SK-N-SH treated with all-trans-retinoic acid at 6 μM for 48 hours (cell line): ENCODE data around the gene CDK5.

Experiments used
- ATAC-seq: fragments of 200-7000 bp; cut with Tn5 transposase; 3 replicates; pipeline ENCODE4 v1.9.1; 2020; ENCODE audit warnings: mild to moderate bottlenecking, moderate library complexity
- BACH2 ChIP-seq: fragments of 250-450 bp; sonication (Bioruptor Pico); IDR thresholded peaks from 2 replicates; pipeline ENCODE4 v1.9.0; 2021; ENCODE audit warnings: mild to moderate bottlenecking, borderline replicate concordance
- CREB5 ChIP-seq: fragments of 250-450 bp; sonication (Bioruptor Pico); IDR thresholded peaks from 2 replicates; pipeline ENCODE4 v1.5.1; 2020; ENCODE audit warnings: low read depth, mild to moderate bottlenecking, moderate library complexity
- CSRNP3 ChIP-seq: fragments of 250-450 bp; sonication (Bioruptor Pico); IDR thresholded peaks from 2 replicates; pipeline ENCODE4 v1.5.1; 2021; ENCODE audit warnings: mild to moderate bottlenecking, moderate library complexity
- ESRRG ChIP-seq: fragments of 250-450 bp; sonication (Bioruptor Pico); IDR thresholded peaks from 2 replicates; pipeline ENCODE4 v1.6.1; 2021; ENCODE audit warnings: mild to moderate bottlenecking
- OSR1 ChIP-seq: fragments of 250-450 bp; sonication (Bioruptor Pico); IDR thresholded peaks from 2 replicates; pipeline ENCODE4 v1.8.0; 2022; ENCODE audit warnings: moderate library complexity, mild to moderate bottlenecking, inconsistent platforms
- RARB ChIP-seq: fragments of 250-450 bp; sonication (Bioruptor Pico); IDR thresholded peaks from 2 replicates; pipeline ENCODE4 v1.8.0; 2021; ENCODE audit warnings: mild to moderate bottlenecking, moderate library complexity
- SNAI2 ChIP-seq: fragments of 250-450 bp; sonication (Bioruptor Pico); IDR thresholded peaks from 2 replicates; pipeline ENCODE4 v1.5.0; 2020; ENCODE audit warnings: mild to moderate bottlenecking, moderate library complexity
- TOX ChIP-seq: fragments of 250-450 bp; sonication (Bioruptor Pico); IDR thresholded peaks from 2 replicates; pipeline ENCODE4 v1.8.0; 2021; ENCODE audit warnings: mild to moderate bottlenecking, moderate library complexity, borderline replicate concordance
- ZFP3 ChIP-seq: fragments of 250-450 bp; sonication (Bioruptor Pico); IDR thresholded peaks from 2 replicates; pipeline ENCODE4 v1.5.0; 2020; ENCODE audit warnings: mild to moderate bottlenecking, moderate library complexity
- ZFP30 ChIP-seq: fragments of 450-650 bp; formaldehyde crosslinking; IDR thresholded peaks from 2 replicates; pipeline ENCODE4 v1.5.0; 2022; ENCODE audit warnings: mild to moderate bottlenecking, moderate library complexity
- ZNF565 ChIP-seq: fragments of 450-650 bp; formaldehyde crosslinking; conservative IDR thresholded peaks from 2 replicates; pipeline ENCODE4 v1.5.0; 2020; ENCODE audit warnings: low read depth, mild to moderate bottlenecking, moderate library complexity
- ZNF70 ChIP-seq: fragments of 450-650 bp; formaldehyde crosslinking; IDR thresholded peaks from 2 replicates; pipeline ENCODE4 v1.5.0; 2020; ENCODE audit warnings: mild to moderate bottlenecking, moderate library complexity
- ZNF8 ChIP-seq: fragments of 450-650 bp; formaldehyde crosslinking; IDR thresholded peaks from 2 replicates; pipeline ENCODE4 v1.5.0; 2020; ENCODE audit warnings: mild to moderate bottlenecking, moderate library complexity
- TF ChIP-seq, protein P1 (sequence below): fragments of 250-450 bp; sonication (Bioruptor Pico); IDR thresholded peaks from 2 replicates; pipeline ENCODE4 v1.8.0; 2020; ENCODE audit warnings: mild to moderate bottlenecking, moderate library complexity, borderline replicate concordance
- TF ChIP-seq, protein P2 (sequence below): fragments of 250-450 bp; sonication (Bioruptor Pico); IDR thresholded peaks from 2 replicates; pipeline ENCODE4 v1.5.0; 2020; ENCODE audit warnings: mild to moderate bottlenecking, moderate library complexity
- TF ChIP-seq, protein P3 (sequence below): fragments of 250-450 bp; sonication (Bioruptor Pico); IDR thresholded peaks from 2 replicates; pipeline ENCODE4 v1.8.0; 2021; ENCODE audit warnings: low read depth, mild to moderate bottlenecking, moderate library complexity, borderline replicate concordance

CDK5 gene

DNA sequence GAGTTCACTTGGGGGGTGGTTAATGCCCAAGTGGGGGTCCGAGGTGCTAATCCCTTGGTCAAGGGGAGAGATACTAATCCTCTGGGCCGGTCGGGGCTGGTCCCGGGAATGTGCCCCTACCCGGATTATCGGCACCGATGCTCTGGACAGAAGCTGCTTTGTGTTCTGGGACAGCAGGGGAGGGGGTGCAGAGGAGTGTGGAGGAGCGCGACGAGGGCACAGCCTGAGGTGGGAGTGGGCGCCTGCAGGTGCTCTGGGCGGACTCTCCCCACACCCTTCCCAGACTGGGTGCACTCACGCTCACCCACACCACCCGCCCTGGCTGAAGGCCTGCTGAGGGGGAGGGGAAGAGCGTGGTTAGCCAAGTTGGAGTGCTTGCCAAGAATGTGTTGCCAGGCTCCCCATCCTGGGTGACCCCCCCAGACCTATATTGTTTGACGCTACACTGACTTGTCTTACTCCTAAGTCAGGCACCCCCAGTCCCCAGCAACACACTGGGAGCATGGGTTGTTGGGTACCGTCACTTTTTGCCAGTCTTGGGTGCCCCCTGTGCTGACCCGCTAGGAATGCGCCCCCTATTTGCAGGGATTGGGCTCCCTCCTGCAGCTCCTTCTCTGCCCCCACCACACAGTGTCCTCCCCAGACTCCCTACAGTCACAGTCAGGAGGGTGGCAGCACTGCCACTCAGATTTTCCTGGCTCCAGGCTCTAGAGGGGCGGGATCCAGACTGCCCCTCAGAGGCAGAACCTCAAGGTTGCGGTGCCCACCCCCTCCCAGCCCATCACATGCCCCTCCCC, 2.9 kb upstream of the CDK5 start:
- peak; percentile 0; the same call in 2 of the 3 replicates for ATAC-seq

GRCh38 chr7:151060113-151060415, 2.4 kb upstream of the CDK5 start:
- peak; percentile 2; the same call in 2 of the 3 replicates for ATAC-seq
- TF ChIP-seq CREB5: no peak
- no peak for TF ChIP-seq BACH2 (CRISPR knock-in tag)
- no peak for TF ChIP-seq ZFP30 (CRISPR knock-in tag)
- TF ChIP-seq ESRRG (CRISPR knock-in tag): no peak
- TF ChIP-seq, protein P1, sequence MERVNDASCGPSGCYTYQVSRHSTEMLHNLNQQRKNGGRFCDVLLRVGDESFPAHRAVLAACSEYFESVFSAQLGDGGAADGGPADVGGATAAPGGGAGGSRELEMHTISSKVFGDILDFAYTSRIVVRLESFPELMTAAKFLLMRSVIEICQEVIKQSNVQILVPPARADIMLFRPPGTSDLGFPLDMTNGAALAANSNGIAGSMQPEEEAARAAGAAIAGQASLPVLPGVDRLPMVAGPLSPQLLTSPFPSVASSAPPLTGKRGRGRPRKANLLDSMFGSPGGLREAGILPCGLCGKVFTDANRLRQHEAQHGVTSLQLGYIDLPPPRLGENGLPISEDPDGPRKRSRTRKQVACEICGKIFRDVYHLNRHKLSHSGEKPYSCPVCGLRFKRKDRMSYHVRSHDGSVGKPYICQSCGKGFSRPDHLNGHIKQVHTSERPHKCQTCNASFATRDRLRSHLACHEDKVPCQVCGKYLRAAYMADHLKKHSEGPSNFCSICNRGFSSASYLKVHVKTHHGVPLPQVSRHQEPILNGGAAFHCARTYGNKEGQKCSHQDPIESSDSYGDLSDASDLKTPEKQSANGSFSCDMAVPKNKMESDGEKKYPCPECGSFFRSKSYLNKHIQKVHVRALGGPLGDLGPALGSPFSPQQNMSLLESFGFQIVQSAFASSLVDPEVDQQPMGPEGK (CRISPR knock-in tag): no peak
- no peak for TF ChIP-seq RARB (CRISPR knock-in tag)
- TF ChIP-seq ZNF8 (CRISPR knock-in tag): no peak

More for the DNA sequence above, 2.9 kb upstream of the CDK5 start:
- TF ChIP-seq, protein P2, sequence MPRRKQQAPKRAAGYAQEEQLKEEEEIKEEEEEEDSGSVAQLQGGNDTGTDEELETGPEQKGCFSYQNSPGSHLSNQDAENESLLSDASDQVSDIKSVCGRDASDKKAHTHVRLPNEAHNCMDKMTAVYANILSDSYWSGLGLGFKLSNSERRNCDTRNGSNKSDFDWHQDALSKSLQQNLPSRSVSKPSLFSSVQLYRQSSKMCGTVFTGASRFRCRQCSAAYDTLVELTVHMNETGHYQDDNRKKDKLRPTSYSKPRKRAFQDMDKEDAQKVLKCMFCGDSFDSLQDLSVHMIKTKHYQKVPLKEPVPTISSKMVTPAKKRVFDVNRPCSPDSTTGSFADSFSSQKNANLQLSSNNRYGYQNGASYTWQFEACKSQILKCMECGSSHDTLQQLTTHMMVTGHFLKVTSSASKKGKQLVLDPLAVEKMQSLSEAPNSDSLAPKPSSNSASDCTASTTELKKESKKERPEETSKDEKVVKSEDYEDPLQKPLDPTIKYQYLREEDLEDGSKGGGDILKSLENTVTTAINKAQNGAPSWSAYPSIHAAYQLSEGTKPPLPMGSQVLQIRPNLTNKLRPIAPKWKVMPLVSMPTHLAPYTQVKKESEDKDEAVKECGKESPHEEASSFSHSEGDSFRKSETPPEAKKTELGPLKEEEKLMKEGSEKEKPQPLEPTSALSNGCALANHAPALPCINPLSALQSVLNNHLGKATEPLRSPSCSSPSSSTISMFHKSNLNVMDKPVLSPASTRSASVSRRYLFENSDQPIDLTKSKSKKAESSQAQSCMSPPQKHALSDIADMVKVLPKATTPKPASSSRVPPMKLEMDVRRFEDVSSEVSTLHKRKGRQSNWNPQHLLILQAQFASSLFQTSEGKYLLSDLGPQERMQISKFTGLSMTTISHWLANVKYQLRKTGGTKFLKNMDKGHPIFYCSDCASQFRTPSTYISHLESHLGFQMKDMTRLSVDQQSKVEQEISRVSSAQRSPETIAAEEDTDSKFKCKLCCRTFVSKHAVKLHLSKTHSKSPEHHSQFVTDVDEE (CRISPR knock-in tag): no peak
- TF ChIP-seq, protein P1 (CRISPR knock-in tag): peak; percentile 89; the same call in 1 of the 2 replicates
- TF ChIP-seq ZFP3 (CRISPR knock-in tag): peak; percentile 91

DNA sequence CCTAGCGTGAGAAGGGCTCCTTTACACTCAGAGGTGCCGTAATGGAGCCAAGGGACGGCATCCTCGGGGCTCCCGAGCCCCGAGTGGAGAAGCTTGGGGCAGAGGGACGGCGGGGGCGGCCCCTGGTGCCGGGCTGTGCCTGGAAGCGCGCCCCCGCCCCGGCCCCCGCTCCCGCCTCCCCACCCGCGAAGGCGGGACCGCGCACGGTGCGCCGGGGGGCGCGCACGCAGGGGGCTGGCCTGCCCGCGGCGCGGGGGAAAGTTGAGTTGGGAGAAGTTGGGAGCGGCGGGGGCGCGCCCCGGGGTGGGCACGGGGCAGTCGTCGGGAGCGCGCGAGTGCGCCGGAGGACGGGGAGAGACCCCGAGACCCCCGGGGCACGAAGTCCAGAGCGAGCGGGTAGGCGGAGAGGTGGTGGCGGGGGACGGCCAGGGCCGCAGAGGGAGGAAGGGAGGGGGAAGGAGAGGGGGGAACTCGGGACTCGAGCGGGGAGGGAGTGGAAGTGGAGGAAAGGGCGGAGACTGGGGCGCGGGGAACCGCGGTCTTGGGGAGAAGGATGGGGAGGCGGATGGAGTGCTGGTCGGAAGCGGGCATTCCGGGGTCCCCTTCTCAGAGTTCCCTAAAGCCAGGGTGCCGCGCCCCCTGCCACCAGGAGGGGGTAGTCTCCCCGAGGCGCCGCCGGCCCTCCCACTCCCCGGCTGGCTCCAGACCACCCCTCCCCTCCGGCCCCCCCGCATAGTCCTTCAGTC, 1.8 kb upstream of the CDK5 start, which contains the start of gene SLC4A2:
Gene SLC4A2 (plus strand): TSS at position 223 of the 746 bp plus-strand sequence. CDS start 2,399 bp downstream, outside the sequence.
- ATAC-seq: peak; percentile 12
- TF ChIP-seq ZFP30 (CRISPR knock-in tag) (no peak), ESRRG (CRISPR knock-in tag) (no peak), RARB (CRISPR knock-in tag) (no peak), ZNF70 (CRISPR knock-in tag) (no peak), BACH2 (CRISPR knock-in tag) (no peak), ZNF565 (CRISPR knock-in tag) (no peak), TOX (no peak), CSRNP3 (CRISPR knock-in tag) (no peak), OSR1 (CRISPR knock-in tag) (no peak), CREB5 (no peak), ZNF8 (CRISPR knock-in tag) (no peak), SNAI2 (CRISPR knock-in tag) (peak; percentile 81; the same call in 1 of the 2 replicates)
- TF ChIP-seq, protein P1 (CRISPR knock-in tag): peak; percentile 73; the same call in 1 of the 2 replicates
- TF ChIP-seq, protein P3, sequence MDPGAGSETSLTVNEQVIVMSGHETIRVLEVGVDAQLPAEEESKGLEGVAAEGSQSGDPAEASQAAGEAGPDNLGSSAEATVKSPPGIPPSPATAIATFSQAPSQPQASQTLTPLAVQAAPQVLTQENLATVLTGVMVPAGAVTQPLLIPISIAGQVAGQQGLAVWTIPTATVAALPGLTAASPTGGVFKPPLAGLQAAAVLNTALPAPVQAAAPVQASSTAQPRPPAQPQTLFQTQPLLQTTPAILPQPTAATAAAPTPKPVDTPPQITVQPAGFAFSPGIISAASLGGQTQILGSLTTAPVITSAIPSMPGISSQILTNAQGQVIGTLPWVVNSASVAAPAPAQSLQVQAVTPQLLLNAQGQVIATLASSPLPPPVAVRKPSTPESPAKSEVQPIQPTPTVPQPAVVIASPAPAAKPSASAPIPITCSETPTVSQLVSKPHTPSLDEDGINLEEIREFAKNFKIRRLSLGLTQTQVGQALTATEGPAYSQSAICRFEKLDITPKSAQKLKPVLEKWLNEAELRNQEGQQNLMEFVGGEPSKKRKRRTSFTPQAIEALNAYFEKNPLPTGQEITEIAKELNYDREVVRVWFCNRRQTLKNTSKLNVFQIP (CRISPR knock-in tag): no peak
